ENCODE results near the gene ARHGDIG.
"Not testable (repeated sequence)": the region's sequence is repeated elsewhere in the genome, so short reads cannot be mapped to it uniquely, and the experiment has no call there.

The ARHGDIG gene

DNA sequence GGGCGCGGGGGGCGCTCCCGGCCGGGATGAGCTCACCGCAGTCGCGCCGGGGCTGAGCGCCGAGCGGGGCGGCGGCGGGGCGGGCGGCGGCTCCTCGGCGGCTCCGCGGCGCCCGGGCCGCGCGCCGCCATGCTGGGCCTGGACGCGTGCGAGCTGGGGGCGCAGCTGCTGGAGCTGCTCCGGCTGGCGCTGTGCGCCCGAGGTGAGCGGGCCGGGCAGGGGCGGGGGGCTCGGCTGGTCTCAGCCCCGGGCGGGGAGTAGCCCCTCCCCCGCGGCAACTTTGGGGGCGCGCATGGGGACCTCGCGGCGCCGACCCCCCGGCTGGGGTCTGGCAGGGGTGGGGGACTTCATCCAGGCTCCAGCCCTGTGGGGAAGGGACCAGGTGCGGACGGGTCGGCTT lies at the start of gene ARHGDIG:
TSS of gene ARHGDIG (plus strand) at position 40 of the 400 bp plus-strand sequence. CDS start at position 130, 90 bp downstream.
- DNase-seq = no peak

- DNase-seq = no peak
Measured at GRCh38 chr16:230949-231348, 49.4 kb upstream of the ARHGDIG start.

DNA sequence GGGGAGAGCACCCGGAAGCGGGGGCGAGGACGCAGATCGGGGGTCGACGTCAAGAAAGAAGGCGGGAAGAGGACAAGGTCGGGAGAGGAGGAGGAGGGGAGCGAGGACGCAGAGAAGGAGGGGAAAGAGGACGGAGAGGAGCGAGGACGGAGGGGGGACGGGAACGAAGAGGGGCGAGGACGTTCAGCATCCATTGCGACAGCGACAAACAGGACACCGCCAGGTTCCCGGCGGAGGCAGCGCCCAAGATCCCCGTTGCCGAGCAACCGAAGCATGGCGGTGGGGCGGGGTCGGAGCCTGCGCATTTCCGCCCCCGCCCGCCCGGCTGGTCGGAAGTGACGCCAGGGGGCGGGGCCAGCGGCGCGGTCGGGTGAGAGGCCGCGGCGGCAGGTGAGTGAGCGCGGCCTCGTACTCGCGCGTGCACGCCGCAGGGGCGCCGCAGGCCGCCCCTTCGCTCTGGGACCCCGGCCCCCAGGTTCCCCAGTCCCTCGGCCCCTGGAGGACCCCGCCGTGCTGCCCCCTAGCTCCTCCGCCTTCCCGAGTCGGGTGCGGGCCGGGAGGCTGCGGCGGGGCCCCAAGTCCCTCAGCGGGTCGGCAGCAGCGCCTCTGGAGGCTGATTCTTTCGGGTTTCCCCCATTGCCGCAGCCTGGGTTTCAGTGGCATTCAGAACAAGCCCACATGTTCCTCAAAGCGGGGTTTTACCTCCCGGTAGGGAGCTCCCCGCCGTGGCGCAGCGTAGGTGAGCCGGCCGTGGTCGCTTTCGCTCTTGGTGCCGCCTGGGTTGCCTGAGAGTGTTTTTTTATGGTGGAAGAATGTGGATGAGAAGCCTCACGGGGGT lies 45.7 kb upstream of the ARHGDIG start, which contains the start of gene FAM234A:
TSS of gene FAM234A (plus strand) at position 354 of the 838 bp plus-strand sequence. CDS start 19,593 bp downstream, outside the sequence.
- peak; percentile 92 for DNase-seq

GRCh38 chr16:239948-240277 lies 40.5 kb upstream of the ARHGDIG start:
- no peak for DNase-seq

- DNase-seq = no peak
Measured at GRCh38 chr16:240559-240958, 39.8 kb upstream of the ARHGDIG start.

- no peak for DNase-seq
Measured at GRCh38 chr16:242281-242680, 38.1 kb upstream of the ARHGDIG start.

GRCh38 chr16:243348-243747 lies 37.0 kb upstream of the ARHGDIG start:
- no peak for DNase-seq

- no peak for DNase-seq
Measured at GRCh38 chr16:245105-245504, 35.3 kb upstream of the ARHGDIG start.

GRCh38 chr16:247027-247426 lies 33.4 kb upstream of the ARHGDIG start:
- DNase-seq = no peak

GRCh38 chr16:249431-249830 lies 31.0 kb upstream of the ARHGDIG start:
- DNase-seq = no peak

DNA sequence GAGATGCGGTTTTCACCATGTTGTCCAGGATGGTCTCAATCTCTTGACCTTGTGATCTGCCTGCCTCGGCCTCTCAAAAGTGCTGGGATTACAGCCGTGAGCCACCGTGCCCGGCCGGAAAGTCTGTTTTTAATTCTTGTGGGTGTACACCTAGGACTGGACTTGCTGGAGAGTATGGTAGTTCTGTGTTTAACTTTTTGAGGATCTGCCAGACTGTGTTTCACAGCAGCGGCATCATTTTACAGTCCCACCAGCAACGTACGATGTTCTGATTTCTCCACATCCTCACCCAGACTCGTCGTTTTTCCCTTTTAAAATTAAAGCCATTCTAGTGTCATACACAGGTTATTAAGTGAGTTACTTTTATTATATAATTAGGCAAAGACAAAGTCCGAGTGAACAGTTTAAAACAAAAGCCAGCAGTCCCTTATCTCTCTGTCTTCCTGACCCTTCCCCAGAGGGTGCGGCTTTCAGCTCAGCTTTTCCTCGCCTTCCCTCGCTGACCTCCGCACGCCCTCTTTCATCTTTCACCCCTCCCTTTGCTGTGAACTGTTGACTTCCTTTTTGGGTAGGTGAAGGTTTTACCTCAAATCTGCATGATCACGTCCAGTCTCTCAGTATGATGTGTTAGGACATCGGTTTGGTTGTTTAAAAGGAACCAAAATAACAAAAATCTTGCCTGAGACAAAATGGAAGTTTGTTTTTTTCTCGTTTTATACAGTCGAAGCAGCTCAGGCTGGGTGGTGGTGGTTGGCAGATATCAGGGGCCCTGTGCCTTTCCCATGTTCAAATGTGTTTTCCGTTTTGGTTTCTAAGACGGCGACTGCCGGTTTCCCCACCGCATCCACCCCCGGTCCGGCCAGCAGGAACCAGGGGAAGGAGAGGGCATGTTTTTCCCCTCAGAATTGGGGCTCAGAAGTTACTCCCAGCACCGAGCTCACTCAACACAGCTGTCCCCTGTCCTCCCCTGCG lies 27.7 kb upstream of the ARHGDIG start:
- DNase-seq = no peak

DNA sequence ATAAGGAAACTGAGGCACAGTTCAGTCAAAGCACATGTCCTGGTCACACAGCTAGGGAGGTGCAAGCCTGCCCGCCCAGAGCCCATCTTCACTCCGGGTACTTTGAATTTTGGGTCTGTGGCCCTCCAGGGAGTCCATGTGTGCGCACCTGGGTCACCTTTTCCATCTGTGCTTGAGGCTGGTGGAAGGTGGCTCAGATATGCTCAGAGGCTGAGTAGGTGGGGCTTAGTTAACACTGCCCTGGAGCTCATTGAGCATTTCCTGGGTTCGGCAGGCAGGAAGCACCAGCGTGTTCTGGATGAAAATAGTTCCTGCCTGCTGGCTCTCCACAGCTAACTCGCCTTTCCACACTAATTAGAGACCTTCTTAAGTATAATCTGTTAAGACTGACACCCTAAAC lies 26.6 kb upstream of the ARHGDIG start:
- no peak for DNase-seq

DNA sequence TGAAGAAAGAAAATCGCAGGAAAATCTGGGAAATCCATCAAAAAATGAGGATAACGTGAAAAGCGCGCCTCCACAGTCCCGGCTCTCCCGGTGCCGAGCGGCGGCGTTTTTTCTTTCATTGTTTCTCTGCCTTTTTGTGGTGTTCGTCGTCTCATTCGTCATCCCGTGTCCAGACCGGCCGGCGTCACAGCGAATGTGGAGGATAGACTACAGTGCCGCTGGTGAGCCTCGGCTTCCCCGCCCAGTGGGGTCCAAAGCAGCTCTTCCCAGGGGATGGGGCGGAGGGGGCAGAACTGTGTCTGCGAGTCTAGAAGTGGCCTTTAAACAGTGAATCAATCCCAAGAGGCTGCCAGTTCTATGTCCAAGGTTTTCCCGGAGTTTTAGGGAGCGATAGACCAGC lies 25.9 kb upstream of the ARHGDIG start:
- no peak for DNase-seq

- DNase-seq = no peak
Measured at GRCh38 chr16:255183-255582, 25.2 kb upstream of the ARHGDIG start.

- not testable (repeated sequence) for DNase-seq
Measured at GRCh38 chr16:258091-258490, 22.3 kb upstream of the ARHGDIG start.

GRCh38 chr16:259226-259625 lies 21.2 kb upstream of the ARHGDIG start:
- no peak for DNase-seq

DNA sequence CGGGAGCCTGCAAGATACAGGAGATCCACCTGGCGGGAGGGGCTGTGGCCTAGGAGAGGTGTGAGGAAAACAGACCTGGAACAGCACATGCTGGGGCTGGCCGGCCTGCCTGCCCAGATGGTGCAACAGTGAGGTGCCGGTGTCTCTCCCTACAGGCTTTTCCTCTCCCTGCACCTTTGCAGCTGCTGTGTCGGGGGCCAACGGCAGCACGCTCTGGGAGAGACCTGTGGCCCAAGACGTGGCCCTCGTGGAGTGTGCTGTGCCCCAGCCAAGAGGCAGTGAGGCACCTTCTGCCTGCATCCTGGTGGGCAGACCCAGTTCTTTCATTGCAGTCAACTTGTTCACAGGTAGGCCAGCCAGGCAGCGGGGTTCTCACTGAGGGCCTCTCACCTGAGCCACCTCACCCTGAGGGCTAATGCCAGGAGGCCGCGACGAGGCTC lies 20.6 kb upstream of the ARHGDIG start:
- DNase-seq = no peak

GRCh38 chr16:260326-260725 lies 20.1 kb upstream of the ARHGDIG start:
- DNase-seq = no peak

- no peak for DNase-seq
Measured at GRCh38 chr16:261031-261691, 19.2 kb upstream of the ARHGDIG start.

DNA sequence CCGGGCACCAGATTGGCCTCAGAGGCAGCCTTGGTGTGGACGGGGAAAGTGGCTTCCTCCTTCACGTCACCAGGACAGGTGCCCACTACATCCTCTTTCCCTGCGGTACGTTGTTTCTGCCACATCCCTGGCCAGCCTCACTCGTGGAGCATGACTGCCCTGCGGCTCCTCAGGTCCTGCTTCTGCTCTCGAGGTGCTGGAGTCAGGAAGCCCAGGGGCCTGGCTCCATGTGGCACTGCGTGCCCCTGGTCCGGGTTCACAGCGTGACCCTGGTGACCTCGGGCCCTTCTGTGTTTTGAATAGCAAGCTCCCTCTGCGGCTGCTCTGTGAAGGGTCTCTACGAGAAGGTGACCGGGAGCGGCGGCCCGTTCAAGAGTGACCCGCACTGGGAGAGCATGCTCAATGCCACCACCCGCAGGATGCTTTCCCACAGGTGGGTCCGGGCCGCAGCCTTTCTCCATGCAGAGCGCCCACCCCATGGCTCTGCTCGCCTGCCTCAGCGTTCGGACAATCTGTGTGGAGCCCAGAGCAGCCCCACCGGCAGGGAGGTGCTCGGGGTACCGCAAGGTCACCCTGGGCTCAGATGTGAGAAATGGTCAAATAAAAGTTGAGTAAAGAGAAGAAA lies 18.2 kb upstream of the ARHGDIG start:
- no peak for DNase-seq

DNA sequence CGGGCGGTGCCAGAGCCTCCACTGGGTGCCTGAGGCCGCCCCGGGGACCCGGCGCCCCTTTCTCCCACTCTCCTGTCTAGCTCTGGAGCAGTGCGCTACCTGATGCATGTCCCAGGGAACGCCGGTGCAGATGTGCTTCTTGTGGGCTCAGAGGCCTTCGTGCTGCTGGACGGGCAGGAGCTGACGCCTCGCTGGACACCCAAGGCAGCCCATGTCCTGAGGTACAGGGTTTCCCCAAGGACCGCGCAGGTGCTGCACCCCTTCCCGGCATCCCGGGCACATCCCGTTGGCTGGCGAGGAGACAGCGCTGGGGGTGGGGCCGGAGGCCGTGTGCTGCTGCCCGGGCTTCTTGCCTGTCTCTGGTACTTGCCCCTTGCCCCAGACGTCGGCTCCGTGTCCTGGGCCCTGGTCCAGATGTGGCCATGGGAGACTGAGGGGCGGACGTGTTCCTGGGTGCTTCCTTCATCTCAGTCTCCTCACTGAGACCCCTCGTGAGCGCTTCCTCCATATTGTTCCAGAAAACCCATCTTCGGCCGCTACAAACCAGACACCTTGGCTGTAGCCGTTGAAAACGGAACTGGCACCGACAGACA lies 17.1 kb upstream of the ARHGDIG start:
- DNase-seq = no peak

DNA sequence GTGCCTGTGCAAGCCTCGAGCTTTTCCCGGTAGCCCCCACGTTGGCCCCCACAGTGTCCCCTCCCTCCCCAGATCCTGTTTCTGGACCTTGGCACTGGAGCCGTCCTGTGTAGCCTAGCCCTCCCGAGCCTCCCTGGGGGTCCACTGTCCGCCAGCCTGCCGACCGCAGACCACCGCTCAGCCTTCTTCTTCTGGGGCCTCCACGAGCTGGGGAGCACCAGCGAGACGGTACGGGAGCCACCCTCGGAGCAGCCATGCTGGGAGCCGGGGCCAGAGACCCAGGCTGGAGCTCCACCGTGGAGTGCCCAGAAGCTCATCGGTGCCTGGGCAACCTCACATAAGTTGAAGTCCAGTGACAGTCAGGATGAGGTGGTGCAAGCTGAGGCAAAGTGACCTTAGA lies 16.4 kb upstream of the ARHGDIG start:
- no peak for DNase-seq

Data from NCI-H1092 (cell line).